ENCODE measurements around the gene TBX5.

TBX5 gene

DNA sequence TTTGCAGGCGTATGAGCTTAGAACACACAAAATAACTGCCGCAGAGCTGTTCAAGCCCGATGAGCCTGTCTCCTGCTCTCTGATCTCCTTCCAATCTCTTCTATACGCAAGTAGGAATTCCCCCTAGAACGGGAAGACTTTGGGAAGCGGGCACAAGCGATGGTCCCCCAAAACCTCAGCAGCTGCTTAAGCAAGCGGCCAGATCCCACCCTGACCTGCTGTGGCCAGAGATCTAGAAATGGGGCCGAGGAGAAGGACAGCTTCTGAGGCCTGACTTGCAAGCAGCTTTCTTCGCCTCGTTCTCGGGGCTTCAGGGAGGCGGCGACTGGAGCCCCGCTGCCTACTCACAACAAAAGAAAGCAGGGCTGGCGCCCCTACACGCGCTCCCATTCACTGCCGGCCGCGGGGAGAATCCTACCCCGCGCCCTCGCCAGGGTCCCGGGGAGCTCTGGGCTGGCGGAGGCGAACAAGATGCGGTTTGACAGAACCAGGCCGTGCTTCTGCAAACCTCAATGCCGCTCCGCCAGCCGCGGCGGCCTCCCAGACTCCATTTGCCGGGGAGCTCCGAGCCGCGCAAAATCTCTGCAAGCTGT is 922 bp downstream of the TBX5 start:
- DNase-seq = peak; percentile 85

DNA sequence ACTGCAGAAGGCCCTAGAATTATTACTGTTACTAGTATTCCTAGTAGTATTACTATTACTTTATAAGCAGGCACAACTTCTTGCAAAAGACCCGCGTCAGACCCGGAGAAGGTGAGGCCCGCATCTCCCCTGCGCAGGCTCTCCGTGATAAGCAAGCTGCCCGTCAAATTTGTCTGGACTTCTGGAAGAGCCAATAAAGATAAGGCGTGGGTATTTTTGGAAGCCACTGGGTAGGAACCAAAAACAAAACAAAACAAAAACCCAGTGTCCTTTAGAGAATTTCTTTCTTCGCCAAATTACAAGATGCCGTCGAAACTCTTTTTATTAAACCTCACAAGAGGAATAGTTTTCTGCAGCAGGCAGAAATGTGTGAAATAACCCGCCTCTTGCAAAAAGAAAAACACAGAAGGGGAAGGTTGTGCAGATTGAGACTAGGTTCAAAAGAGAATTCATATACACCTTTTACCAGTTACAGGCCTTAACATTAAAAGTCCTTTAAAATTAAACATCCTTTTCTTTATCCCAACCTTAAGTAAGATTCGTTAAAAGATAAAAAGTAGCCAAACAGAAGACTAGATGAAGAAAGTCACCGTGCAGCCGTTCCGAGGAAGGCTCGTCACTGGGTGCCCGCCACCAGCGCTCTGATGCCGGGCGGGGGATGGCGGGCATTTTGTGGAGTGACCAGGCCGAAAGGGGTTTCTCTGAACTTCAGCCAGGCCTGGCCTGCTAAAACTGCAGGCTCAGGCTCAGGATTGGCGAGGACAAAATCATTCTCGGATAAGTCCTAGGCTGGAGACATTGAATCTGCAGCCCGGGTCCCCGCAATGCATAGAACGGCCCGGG is 1.6 kb downstream of the TBX5 start:
- peak; percentile 84 for DNase-seq

DNA sequence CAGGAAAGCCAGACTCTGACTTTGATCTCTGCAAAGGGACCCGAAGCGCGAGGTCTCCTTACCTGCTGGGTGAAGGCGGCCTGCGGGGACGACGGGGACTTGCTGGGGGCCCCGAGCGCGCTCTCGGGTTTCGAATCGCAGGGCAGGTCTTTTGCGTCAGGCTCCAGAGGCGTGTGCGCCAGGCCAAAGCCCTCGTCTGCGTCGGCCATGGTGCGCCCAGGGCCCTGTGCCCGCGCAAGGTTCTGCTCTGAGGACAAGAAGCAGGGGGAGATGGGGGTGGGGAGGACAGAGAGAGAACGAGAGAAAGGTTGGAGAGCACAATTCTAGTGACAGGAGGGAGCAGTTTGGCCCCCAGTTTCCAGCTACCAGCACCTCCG is 2.3 kb downstream of the TBX5 start:
- peak; percentile 72 for DNase-seq

DNA sequence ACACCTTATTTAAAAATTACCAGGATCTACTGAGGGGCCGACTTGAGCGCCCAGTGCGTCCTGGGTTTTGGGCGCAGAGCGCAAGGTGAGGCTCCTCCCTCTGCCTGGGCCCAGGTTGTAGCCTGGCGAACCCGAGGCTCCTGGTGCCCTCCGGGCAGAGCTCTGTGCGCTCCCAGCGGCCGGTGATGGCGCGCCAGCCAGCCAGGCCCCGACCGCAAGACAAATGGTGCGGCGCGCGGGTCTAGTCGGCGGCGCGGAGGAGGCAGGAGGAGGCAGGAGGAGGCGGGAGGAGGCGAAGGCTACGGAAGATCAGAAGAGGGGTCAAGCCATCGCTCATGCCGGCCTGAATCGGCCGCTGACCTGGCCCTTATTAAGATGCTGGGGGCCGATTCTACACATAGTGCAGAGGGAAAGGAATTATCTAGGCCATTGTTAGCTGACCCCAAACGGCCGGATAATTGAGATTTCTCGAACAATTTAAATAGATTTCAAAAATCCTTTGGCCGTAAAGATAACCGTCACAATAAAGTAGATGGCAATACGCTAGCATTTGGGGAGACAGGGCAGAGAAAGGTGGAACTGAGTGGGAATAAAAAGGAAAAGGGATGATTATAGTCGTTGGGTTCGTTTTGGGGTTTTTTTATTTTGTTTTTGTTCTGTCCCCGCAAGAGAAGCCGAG is 2.8 kb downstream of the TBX5 start:
- peak; percentile 89 for DNase-seq

DNA sequence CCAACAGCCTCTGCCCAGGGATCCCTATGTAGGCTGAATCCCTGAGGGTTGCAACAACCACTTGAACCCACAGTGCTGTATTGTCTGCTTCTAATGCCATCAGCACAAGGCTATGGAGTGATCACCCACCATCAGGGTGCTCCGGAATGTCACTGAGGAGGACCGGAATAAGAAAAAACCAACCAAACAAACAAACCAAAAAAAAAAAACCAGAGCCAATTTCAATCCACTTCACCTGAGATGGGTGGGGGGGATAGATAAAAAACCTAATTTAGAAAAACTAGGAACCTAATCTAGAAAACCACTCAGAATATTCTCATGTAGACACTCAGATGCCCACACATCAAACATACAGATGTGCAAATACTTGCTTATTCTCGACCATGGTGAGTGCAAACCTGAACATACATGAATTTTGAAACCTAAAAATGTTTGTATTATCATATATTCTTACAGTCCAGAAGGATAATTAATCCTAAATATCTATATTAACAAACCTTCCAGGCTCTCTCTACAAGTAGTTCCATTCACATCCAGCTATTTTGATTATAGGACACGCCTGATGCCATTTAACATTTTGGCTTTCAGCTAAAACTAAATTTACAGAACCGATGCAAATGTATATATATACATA is 3.7 kb downstream of the TBX5 start:
- no peak for DNase-seq

DNA sequence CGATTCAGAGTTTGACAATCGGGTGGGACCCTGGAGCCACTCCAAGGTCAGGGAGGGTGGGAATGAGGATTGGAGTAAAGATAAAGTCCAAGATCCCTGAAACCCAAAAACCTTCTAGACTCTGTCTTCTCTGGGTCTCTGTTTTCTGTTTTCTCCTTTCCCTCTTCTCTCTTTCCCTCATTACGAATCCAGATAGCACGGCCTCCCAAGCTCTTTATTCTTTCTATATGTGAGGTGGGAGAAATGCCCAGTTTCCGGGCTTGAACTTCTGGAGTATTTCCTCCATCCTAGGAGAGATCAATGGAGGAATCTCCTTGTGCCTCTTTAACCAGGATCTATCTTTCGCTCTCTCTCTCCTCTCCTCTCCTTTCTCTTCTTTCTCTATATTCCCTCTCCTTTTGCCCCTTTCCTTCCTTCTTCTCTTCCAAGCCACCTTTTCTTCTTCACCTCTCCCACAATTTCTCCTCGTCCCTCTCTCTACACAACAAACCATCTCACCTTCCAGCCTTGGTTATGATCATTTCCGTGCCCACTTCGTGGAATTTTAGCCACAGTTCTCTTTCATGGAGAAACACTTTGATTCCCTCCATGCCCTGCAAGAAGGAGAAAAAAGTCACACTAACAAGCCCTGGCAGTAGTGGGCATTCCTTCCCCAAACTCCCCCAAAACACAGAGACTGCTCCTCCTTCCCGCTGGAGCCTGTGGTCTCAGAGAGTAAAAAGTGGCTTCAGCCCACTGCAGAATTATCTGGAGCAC is 4.4 kb downstream of the TBX5 start:
- DNase-seq = no peak

DNA sequence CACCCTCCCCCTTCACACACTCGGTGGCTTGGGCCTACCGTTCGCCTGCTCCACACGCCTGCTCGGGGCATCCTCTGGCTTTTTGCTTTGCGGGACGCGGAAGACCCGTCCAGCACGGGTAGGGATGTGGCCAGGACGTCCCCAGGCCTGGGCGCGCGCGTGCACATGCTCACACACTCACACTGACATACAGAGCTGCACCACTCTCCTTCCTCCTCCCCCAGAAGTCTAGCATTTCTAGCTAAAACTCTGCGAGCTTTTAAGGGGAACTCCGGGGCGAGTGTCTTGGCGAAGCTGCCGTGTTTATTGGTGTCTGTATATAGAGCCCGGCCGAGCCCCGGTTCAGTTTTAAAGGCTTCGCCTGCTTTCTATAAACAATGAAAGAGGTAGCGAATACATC is 5.0 kb downstream of the TBX5 start:
- no peak for DNase-seq

DNA sequence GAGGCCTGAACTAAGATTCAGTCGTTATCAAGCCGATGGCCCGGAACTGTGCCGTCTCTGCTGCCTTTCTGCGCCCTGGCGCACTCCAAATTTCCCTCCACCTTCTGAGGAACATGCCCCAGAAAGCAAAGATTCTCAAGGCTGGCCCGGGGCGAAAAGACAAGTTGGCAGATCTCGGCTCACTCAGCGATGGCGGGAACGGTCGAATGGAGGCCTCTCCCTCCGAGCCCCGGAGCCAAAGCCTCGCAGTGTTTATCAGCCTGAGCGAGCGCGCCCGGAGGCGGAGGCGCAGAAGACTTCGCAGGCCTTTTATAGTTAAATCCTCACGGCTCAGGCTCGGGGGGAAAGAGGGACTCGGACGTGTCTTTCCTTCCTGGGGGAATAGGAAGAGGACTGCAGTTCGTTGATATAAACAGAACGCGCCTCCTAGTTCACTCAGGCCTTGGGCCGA is 5.6 kb downstream of the TBX5 start:
- no peak for DNase-seq

DNA sequence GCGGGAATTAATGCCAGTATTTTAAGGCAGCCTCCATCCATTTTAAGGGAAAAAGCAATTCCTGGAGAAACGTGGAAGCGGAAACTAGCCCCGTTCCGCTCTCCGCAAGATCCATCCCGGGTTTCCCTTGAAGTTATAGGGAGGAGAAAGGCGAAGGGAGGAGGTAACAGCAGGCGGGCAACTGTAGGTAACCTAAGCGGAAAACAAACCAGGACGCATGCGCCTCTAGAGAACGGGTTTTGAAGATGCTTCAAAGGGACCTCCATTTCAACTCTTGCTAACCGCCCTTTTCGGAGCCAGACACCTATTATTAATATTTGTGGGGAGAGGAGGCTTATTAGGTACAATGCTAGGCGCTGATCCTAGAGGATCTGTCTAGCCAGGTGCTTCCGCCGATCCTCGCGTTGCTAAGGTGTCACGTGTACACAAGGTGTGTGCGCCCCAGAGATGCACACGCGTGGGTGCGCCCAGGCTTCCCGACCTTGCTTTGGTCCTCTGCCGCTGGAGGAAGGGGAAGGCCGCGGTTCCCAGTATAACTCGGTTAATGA is 6.2 kb downstream of the TBX5 start:
- no peak for DNase-seq

DNA sequence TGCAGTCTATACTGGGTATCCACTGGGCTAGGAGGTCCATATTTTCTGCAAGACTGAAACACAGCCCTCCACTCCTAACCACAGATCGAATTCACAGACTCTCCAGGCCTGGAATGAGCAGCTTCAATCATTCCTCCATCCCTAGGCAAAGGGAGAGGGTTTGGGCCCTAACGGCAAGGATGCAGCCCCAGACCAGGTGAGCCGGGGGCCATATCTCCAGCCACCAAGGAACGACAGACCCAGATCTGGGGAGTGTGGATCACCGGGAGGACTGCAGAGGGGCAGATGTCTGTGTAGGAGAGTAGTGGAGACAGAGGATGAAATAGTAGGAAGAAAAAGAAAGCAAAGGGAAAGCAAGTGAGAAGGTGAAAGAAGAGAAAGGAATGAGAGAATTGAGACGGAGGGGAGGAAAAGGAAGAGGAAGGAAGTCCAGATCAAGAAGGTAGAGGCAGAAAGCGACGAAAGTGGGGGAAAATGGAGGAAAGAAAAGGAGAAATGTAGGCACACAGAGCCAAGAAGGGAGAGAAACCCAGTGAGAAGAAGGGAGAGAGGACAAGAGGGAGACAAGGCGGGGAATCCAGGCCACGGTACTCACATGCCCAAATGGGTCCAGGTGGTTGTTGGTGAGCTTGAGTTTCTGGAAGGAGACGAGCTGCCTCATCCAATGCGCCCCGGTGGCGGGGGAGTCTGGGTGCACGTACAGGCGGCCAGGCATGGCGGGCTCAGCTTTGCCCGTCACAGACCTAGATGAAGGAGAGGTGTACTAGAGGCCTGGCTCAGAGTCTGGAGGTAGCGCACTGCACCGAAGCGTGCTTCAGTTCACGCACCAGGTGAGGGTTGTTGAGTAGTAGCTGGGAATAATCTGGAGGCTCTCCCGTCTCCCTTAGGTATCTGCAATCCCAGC is 7.7 kb downstream of the TBX5 start:
- no peak for DNase-seq

DNA sequence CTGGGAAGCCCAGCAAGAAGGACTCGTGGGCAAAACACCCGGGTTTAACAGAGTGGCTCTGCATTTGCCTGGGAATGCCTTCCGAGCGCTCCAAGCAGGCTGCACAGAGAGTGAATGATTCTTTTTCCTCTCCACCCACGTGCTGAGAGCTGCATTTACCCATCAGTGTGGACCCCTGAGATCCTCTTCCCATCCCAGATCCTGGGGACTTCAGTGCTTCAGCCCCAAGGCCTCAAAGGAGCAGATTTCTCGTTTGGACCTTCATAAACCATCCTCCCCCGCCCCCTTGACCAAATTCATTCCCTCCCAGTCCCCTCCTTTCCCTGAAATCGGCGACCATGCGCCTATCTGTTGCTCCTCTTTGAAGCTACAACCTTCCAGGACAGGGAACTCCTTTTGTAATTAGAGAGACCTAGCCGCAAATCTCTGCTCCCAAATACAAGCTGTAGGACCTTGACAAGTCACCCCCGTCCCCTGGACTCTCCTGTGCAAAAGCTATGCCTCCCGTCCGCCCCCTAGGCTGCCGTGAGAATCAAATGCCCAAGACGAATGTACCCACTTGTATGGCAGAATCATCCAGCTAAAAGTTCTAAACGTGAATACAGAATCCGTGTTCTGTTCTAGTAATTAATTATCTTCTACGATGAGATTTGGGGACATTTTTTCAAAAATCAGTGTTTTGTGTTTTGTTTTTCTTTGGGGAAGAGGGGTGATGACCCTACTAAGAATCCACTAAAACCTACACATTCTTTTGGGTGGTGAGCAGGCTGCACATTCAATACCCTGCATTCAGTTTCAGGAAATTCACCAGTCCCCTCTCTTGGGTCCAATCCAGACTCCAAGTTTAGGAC is 8.8 kb downstream of the TBX5 start:
- no peak for DNase-seq

DNA sequence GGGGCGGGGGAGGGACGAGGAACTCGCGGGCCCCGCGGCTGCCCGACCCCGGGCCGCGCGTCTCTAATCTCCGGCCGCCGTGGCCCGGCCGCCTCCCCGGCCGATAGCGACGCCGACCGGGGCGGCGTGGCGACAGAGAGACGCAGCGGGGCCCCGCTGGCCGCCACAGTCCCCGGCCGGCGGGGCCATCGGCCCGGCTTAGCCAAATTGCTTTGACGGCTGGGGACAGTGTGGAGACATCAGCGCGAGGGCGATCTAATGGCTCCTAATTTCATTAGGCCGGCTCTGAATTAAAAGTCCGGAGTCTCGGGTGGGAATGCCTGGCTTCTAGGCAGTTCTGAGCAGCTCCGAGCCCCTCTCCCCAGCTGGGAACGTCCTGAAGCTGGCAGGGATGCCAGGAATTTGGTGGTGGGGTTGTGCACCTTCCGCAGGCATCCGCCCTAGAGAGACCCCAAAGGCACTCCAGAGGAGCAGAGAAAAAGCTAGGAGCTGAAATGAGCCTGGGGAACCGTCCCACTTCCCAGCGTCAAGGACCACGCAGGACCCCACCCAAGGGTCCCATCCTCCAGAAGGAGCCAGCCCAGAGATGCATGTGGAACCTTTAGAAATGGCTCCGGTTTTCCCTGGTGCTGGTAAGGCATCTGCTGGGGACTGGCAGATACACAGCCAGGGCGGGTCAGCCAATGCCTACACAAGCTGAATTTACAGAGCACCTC is 9.6 kb downstream of the TBX5 start:
- no peak for DNase-seq

DNA sequence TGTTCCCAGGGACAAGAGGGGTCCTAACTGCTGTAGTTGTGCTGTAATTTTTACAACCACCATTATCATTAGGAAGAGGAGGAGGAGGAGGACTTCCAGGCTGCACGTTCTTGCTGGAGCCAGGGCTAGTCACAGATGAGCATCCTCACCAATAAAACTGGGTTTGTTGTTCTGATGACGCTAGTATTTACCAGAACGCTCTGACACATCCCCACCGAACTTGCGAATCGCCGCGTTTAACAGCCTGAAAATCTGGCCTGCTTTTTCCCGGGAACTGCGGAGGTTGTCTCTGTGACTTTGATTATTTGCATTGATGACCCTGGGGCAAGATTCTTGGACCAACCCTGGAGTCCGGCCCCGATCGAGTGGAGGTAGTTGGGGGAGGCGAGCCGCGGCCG is 10.2 kb downstream of the TBX5 start:
- no peak for DNase-seq

DNA sequence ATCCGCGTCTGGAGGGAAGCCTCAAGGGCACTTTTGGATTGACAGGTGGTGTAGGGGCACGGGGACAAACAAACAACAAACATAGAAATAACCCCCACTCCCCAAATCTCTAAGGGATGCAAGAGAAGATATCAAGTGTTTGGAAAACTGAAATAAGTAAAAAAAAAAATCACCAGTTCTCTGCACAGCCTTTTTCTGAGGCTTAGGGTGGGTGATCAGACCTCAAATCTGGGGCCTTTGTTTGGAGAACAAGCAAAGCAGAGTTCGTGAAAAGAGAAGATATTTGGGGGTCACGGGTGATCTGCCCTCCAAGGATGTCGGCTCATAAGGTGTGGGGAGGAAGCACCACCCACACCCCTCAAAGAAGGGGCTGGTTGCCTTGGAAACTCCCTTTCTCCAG is 10.7 kb downstream of the TBX5 start:
- DNase-seq = no peak

DNA sequence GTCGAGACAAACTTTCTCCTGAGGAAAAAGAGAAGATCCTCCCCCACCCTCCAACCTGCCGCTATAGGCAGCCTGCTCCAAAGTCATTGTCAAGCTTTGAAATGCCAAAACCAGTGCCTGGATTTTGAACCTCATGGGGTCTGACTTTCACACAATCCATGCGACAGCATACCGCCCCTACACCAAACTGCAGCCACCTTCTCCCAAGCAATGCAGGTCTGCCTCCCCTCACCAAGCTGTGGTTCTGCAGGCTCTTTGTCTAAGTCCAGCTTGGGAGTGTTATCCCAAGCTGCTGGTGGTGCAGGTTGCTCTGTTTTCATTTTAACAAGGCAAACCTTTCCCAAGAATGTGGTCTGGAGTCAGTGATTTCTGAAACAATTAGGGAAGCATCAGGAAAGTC is 12.4 kb downstream of the TBX5 start:
- no peak for DNase-seq

DNA sequence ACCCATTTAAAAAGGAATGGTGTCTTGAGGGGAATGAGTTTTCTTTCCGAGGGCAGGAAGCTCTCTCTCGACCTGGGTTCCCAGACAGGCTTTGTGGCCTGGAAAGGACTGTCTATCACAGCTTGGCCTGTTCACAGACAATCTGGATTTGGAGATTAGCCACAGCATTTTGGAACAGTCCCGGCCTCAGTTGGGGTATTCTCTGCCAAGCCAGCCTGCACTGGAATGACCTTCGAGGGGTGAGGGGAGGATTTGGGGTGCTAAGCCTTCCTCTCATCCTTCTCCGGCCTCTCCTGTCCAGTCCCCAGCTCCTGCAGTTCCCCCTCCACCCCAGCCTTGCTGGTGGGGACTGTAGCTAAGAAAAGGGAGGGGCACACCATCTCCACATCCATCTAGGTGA is 13.0 kb downstream of the TBX5 start:
- DNase-seq = no peak

DNA sequence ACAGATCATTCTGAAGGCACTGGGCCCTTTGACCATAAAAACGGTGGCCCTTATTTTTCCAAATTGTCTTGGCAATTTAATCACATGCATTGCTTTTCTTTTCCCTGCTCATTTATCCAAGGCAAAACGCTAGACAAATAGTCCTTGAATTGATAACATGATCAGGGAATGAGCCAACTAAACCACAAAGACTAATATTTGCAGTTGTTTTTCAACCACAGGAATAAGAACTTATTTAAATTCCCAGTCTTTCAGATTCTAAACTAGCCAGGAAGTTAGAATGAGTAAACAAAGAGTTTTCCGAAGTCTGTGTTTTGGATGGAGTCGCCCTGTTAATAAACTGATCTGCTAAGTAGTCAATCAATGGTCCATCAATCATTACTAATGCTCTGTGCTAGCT is 14.9 kb downstream of the TBX5 start:
- DNase-seq = no peak

DNA sequence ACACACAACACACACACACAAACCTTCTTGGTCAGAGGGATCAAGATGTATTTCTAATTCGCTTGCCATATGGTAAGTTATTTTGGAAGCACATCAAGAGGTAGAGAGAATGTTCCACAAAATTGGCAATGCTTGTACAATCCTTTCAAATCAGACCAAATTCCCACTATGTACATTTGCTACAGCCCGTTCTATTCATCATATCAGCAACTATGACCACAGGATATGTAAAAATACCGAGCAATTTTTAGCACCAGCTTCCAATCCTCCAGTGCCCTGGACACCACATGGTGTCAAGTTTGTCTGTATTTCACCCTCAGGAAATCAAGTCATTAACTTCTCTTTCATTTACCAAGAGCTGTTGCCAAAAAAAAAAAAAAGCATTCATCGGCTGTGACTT is 21.2 kb downstream of the TBX5 start:
- no peak for DNase-seq

DNA sequence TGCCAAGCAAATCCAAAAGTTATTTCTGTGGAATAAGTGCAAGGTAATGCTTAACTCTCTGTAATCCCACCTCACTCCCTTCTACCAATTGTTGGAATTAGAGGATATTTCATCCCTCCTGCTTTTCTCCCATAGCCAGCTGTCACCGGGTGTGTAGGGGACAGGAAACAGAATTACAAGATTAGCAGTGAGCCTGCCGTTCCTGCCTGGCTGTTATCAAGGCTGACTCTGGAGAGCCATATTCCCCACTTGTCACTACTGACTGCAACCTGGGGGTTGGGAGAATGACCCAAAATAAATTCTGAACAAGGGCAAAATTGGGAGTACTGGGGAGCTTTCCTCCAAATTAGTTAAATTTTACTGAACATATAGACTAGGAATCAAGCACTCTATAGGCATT is 24.8 kb downstream of the TBX5 start:
- DNase-seq = no peak

DNA sequence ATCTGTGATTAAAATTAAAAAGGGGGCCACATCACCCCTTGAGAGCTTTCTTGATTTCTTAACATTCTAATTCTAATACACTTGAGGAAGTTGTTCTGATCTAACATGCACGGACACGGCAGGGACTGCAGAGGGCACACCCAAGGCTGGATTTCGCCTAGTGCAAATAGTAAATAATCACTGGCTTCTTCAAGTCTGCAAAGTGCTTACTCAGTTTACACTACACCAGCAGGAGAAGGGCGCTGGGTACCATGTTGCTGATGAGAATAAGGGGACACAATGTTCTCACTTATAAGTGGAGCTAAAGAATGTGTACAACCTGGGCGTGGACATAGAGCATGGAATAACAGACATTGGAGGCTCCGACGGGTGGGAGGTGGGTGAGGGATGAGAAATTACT is 34.2 kb downstream of the TBX5 start:
- no peak for DNase-seq
